ACHN (cell line): Measurements from ENCODE around the gene CMC4.

Experiments
- DNase-seq: peaks from one replicate; pipeline ENCODE4 v3.0.0-alpha.2; 2015
- in situ Hi-C: cut with HindIII; loops from 2 replicates; pipeline ENCODE4 v1.10.0; 2017; ENCODE audit warnings: low sequenced_read_pairs, low pct_ligation_motif_present, low pct_unique_long_range_greater_than_20kb

The CMC4 gene

DNA sequence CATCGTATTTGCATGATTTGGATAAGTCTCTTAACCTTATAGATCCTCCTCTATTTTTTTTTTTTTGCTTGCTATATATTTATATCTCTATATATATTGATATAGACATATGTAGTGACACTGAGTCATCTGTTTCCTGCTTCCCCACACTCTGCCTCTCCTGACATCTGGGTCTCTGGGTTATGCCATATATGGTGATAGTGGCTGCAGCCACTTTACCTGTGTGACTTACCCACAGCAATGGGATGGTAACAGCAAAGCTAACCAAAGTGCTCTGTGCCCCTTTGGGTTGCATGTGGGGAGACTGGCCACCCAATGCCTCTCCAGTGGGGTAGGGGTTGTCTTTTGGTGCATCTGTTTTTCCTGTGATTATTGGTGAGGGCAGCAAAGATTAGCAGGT, 14.5 kb downstream of the CMC4 start:
- no peak for DNase-seq
- in situ Hi-C loops, result no loop called here

DNA sequence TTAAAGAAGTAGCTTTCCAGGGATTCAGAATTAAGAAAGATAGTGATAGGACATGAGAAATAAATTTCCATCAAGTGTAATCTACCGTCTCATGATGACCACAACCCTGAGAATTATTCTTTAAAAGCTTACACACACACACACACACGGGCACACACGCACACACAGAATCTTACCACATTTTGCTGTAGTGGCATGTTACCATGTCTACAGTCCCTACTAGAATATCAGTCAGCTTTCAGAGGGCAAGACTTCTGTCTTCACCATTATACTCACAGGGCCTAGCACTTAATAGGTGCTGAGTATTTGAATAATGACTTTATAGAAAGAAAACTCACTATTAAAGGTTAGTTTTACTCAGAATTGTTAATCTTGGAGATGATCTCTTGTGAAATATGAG, 15.4 kb downstream of the CMC4 start:
- in situ Hi-C loops, result no loop called here
- DNase-seq, result no peak

DNA sequence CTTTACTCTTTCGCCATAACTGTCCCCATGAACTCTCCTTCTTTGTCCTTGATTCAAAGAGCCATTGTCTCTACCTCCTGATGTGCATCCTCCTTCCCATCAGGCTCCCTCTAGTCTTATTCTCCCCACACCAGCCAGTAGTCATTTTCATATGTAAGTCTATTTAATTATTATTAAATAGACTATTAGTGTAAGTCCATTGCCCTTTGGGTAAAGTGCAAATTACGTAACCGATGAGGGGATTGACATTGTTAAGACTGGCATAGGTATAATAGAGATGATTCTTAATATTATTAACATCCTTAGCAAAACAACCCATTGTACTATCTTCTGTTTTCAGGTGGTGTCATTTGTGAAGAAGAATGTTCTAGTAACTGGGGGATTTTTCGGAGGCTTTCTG, 16.7 kb downstream of the CMC4 start:
- in situ Hi-C loops, result no loop called here
- DNase-seq, result no peak

DNA sequence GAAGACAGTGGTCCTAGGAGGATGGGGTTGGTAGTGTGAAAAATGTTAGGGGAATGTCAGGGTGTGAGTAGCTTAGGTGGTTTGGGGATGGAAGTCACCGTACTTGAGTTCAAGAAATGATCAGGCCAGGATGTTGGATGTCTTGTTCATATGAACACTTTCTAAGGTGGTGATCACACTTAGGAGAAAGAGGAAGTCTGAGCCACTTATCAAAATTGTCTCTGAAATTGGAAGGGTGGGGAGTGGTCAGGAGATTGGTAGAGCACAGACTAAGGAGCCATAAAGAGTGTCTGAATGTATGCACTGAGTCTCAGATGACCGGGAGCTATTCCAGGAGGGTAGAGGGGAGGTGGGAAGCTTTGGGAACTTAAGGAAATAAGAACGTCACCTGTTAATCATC, 17.3 kb downstream of the CMC4 start:
- no peak for DNase-seq
- in situ Hi-C loops, result no loop called here

DNA sequence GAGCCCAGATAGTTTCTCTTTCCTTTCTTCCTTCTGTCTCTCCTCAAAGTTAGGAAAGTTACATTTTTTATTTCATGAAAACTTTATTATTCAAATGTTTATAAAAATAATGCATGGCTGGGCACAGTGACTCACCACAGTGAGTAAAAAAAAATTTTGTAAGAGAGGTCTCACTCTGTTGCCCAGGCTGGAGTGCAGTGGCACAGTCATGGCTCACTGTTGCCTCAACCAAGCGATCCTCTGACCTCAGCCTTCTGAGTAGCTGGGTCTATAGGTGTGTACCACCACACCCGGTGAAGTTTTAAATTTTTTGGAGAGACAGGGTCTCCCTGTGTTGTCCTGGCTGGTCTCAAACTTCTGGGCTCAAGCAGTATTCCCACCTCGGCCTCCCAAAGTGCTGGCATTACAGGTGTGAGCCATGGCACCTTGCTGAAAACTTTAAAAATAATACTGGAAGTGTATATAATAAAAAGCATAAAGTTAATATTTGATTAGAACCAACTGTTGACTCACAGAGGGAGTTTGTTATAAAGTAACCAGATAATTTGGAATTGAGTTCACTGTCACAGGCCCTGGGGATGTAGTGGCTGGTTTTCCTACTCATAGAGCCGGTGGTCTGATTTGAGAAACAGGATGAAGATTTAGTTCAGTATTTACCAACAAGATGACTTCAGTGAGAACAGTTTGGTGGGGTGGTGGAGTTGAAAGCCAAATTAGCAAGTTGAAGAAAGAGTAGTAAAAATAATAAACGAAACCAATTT, 18.0 kb downstream of the CMC4 start:
- in situ Hi-C loops, result no loop called here
- DNase-seq, result peak; percentile 53

DNA sequence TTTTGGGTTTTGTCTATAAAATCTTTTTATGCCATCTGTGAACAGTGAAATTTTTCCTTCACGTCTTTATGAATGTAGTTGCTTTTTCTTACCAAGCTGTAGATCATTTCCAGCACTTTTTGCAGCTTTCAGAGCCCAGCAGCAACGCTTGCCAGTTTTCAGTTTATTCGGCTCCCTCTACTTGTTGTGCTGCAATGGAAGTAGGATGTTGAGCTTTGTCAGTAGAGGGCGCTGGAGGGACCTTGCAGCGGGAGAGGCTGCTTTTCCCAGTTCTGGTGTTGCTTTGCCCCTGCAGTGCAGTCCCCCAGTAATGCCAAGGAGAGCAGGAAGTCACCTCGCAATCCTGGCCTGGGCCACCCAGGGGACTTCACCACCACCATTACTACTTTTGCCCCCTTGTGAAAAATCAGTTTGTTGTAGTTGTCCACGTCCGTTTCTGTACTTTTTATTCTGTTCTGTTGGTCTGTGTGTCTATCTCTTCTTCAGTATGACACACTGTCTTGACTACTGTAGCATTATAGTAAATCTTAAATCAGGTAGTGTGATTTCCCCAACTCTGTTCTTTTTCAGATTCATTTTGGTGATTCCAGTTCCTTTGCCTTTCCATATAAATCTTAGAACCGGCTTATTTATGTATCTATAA, 21.8 kb downstream of the CMC4 start:
- in situ Hi-C loops, result no loop called here

DNA sequence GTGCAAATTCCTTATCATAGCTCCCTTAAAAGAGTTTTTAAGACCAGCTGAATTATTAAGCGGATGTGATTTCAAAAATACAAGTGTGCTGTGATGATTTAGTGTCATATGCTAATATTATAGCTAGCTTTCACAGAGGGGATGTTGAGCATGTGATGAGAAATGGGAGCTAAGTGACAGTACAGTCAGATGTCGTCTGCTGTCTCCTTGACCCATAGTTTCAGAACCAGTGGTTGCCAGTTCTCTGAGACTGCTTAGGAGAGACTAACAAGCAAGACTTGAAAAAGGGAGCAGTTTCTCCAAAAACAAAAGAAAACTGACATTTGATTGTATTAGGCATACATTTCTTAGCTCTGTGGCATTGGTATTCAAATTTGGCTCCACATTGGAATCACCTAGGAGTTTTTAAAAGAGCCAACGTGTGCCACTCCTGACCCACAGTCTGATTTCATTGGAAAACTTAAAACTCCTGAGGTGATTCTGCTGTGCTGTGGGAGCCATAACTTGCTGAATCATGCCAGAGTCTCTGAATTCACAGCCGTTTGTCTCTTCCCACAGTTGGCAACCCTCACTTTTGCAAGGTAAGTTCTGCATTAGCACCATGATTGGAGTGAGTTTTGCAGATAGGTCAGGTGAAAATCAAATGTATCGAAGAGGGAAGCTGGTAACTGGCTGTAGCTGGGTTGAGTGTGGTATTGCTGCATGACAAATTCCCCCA, 24.0 kb downstream of the CMC4 start:
- in situ Hi-C loops, result no loop called here
- DNase-seq, result no peak

More for the DNA sequence above, 21.8 kb downstream of the CMC4 start:
- peak; percentile 59 for DNase-seq

DNA sequence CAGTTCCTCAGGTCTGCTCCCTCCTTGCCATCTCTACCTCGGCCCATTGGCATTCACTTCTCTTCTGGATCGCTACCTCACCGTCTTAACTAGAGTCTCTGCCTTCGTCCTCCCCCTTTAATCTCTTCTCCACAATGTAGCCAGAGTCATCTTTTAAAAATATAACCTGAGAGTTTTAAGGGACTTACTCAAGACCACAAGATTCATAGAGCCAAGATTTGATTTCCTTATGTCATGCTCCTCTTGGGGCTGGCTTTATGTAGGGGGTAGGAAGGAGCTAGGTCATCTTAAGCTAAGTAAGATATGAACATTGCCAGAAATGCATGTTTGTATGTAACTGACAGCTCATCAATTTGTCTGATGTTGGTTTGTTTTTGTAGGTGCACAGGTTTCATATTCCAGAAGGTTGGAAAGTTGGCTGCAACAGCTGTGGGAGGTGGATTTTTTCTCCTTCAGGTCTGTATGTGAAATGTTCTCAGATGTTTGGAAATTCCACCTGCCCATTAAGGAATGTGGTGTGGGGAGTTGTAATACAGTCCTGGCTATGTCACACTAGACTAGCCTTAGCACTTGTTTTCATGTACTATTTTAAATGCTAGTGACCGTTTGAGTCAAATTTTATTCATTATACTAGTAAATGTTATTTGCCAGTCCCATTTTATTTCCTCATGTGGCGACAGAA, 24.7 kb downstream of the CMC4 start:
- in situ Hi-C loops, result no loop called here

DNA sequence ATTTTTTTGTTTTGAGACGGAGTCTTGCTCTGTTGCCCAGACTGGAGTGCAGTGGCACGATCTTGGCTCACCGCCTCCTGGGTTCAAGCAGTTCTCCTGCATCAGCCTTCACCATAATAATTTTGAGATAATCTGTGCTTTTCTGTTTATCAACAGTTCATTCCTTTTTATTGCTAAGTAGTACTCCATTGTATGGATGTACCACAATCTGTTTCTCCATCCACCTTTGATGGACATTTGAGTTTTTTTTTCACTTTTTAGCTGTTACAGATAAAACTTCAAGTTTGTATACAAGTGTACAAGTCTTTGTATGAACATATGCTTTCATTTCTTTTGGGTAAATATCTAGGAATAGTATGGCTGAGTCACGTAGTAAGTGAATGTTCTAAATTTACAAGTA, 35.2 kb downstream of the CMC4 start:
- DNase-seq, result no peak
- in situ Hi-C loops, result no loop called here

More for the DNA sequence above, 24.7 kb downstream of the CMC4 start:
- DNase-seq, result no peak

DNA sequence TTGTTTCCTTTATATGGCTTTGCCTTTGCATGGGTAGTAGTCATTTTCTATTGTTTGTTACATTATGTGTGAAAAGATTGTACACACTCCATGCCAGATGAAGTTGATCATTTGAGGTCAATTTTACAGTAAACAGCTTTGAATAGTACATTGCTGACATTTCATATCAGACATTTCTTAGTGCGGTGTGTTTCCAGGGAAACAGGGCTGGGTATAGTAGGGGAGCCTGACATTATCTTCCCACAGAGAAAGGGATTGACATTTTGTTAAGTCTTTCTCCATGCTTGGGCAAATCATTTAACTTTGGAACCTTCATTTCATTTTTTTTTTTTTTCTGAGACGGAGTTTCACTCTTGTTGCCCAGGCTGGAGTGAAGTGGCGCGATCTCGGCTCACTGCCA, 39.3 kb downstream of the CMC4 start:
- in situ Hi-C loops, result no loop called here
- no peak for DNase-seq

DNA sequence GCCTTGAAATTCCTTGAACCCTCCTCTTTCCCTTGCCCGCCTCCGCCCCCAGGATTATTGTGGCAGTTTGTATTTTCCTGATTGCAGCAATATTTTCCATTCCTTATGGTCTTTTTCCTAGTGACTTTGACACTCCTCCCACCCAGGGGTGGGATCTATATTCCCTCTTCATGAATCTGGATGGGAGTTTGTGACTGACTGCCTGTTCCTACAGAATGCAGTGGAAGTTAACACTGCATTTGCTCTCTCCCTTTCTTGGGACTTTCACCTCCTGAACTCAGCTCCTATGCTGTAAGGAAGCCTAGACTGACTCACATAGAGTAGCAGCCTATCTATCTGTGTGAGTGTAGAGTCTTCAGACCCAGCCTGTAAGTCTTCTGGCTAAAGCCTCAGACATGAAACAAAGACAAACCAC, 42.1 kb downstream of the CMC4 start:
- in situ Hi-C loops, result no loop called here
- DNase-seq, result peak; percentile 7

DNA sequence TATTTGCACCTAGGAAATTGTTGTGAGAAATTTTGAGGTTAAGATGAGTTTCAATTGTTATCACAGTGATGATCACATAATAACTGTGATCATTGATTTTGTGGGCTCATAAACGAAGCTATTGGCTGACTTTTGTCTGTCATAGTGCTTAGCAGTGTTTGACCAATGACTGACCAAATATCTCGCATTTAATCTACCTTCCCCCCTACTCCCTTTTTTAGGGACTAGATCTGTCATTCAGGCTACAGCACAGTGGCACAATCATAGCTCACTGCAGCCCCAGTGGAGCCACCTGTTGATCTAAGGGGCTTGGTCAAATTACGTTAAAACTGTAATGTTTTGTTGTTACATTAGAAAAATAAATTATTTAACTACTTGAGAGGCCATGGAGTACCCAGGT, 42.8 kb downstream of the CMC4 start:
- in situ Hi-C loops, result no loop called here
- DNase-seq, result peak; percentile 0

DNA sequence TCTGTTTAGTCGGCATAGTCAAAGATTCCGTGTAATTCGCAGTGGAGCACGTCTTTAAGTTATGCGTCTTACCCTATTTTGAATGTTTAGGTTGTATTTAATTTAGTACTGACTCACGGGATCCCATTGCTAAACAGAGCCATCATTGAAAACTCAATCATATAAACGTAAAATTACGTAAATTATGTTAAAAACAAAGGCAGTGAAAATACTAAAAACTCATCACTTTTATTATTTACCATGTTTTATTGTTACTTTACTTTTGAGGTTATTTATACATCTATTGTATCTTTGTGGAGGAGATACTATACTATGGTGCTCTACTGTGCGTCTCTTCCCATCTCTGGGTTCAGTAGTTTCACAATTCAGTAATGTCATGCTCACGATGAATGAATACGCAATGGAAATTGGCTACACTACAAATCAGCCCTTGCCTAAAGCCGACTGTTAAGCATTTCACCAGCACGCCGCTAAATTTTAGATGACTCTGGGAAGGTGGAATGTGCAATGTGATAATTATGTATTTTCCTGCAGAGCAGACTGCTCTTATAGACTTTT, 43.3 kb downstream of the CMC4 start:
- in situ Hi-C loops, result no loop called here
- peak; percentile 56 for DNase-seq

DNA sequence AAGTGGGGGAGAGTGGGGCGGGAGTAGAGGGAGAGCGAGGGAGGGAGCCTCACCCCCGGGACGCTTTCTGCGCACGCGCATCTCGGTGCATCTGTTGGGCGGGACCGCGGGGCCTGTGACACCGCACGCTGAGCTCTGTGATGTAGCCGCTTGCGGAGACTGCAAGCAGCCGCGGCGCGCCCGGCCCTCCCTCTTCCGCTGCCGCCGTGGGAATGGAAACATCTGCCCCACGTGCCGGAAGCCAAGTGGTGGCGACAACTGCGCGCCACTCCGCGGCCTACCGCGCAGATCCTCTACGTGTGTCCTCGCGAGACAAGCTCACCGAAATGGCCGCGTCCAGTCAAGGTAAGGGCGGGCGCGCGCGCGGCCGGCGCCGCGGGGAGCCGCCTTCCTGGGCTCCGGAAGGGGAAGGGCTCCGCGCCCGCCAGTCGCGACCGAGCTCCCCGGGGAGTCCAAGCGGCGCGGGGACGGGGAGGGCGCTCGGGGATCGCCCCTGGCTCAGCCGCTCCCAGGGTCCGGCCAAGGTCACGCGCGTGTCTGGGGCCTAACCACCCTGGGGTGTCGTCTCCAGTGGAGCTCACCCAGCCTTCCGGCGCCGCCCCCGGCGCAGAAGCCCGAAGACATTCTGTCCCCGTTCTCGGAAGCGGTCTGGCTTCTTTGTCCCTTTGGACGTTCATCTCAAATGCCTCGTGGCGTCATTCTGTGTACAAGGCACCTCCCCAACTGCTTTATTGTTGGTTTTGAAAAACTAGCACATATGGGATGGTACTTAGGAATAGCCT, 44.0 kb downstream of the CMC4 start, which contains the start of gene FUNDC2:
Gene FUNDC2 (plus strand): TSS at position 118 of the 782 bp plus-strand sequence. CDS start 95 bp downstream, at position 213.
- in situ Hi-C loops, result no loop called here

DNA sequence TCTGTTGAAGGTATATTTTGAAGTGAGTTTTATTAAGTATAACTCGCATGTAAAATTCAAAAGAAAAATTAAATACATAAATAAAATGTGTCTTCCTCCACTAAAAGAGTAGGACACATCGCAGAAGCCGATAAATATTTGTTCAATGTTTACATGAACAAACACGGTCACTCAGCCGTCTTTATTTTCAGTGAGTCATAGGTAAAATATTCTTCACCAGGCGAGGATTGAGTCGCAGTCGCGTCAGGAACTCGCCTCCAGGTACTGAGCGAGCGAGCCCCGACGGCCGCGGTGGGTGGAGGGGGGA, 44.6 kb downstream of the CMC4 start:
- in situ Hi-C loops, result no loop called here

More for the DNA sequence above, 44.0 kb downstream of the CMC4 start, which contains the start of gene FUNDC2:
- DNase-seq, result peak; percentile 84

DNA sequence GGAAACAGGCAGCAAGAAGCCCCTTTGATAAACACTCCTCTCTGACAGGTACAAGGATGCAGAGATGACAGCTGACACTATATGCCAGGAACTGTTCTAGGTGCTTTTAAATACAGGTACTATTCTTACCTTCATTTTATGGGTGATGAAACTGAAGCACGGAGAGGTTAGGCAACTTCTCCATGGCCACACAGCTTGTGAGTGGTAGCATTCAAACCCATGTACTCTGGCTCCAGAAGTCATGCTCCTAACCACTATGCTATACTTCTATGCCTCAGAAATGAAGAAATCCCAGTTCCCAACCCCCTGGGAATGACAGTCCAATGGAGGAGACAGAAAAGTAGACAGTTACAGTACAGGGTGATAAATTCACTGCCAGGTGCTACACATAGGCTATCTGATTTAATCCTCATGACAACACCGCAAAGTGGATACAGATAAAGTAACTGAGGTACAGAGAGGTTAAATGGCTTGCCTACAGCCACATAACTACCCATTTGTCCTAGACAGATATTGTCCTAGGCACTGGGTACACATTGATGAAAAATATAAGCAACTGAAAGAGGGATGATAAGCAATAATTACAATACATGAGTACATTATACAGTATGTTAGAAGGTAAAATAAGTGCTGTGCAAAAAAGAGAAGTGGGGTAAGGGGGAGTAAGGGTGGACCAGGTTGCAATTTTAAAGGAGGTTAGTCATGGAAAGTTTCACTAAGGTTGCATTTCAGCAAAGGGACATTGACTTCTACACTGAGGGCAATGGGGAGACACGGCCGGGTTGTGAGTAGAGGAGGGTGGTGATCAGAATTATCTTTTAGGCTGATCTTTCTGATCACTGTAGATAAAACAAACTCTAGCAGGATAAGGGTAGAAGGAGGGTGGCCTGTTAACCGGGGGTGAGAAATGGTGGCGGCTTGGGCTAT, 46.8 kb downstream of the CMC4 start:
- in situ Hi-C loops, result no loop called here
- DNase-seq, result no peak

More for the DNA sequence above, 44.6 kb downstream of the CMC4 start:
- DNase-seq, result no peak

DNA sequence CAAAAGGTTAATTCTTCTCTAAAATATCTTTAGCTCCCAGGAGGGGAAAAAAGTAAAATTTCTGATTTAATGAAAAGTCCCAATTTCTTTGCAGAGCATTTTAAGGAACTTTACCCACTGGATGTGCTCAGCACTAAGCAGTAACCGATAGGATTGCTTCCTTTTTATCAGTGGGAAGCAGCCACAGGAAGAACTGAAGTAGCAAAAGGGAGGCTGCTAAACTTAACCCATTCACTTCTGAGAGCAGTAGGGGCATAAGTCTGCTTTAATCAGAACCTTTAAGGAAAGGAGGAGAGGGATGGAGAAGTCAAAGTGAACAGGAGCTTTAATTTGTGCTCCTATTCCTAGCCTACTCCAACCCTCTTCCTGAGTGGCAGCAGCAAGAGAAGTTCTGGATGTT, 48.4 kb downstream of the CMC4 start, which contains the start of gene F8:
Gene F8 (minus strand): TSS at position 139 of the 400 bp plus-strand sequence. CDS start 171 bp downstream, outside the sequence.
- in situ Hi-C loops, result no loop called here
- DNase-seq, result no peak
